HL-60 (cell line): ENCODE data around the gene IQCH.

Source experiments
- CTCF ChIP-seq: IDR thresholded peaks from one replicate; pipeline ENCODE4 v1.5.1; 2011; ENCODE audit warnings: low read length, control low read depth, inconsistent platforms; ENCODE audit not compliant: insufficient read depth
- GABPA ChIP-seq: IDR thresholded peaks from 2 replicates; pipeline ENCODE4 v1.6.1; 2012; ENCODE audit warnings: low read depth
- POLR2AphosphoS5 ChIP-seq: IDR thresholded peaks from 2 replicates; pipeline ENCODE4 v1.6.1; 2012; ENCODE audit warnings: low read depth
- REST ChIP-seq: IDR thresholded peaks from 2 replicates; pipeline ENCODE4 v1.6.1; 2012; ENCODE audit warnings: low read depth; ENCODE audit not compliant: insufficient replicate concordance
- SPI1 ChIP-seq: IDR thresholded peaks from 2 replicates; pipeline ENCODE4 v1.6.1; 2012; ENCODE audit warnings: low read depth, mild to moderate bottlenecking, borderline replicate concordance

DNA sequence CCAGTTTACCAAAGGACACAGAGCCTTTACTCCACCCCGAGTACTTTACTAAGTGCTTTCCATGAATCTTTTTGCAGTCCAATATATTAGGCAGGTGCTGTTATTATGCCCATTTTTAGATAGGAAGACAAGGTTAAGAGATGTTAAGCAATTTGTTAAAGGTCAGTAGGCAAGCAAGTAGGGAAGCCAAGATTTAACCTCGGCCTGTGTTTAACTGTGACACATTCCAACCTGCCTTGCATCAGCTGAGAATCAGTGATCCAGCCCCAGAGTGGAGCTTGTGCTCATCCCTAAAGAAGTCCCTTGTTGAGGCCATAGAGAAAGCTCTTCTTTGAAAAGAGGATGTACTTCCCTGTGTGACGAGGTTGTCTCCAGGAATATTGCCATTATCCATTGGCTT is 215.1 kb downstream of the IQCH start:
- TF ChIP-seq POLR2AphosphoS5 = no peak
- no peak for TF ChIP-seq CTCF
- no peak for TF ChIP-seq GABPA
- no peak for TF ChIP-seq REST
- TF ChIP-seq SPI1 = no peak
